HepG2 (cell line): ENCODE results near the gene SFXN5. TPM values are rescaled to one million over a fixed set of nuclear protein-coding genes. Genes with fewer than 3 reads are reported as not detected.
A peak's percentile ranks its signal among the peaks of the same experiment; 100 is the strongest.

Experiments
- BORCS8-MEF2B ChIP-seq: sonication (generic); formaldehyde crosslinking; IDR thresholded peaks from 2 replicates; pipeline ENCODE4 v1.8.0; 2022; ENCODE audit warnings: mild to moderate bottlenecking, missing genetic modification reagents
- FOXA3 ChIP-seq: IDR thresholded peaks from 2 replicates; pipeline ENCODE4 v1.6.1; 2016; ENCODE audit warnings: missing genetic modification reagents, missing compliant biosample characterization
- GZF1 ChIP-seq: sonication (generic); formaldehyde crosslinking; IDR thresholded peaks from 2 replicates; pipeline ENCODE4 v1.5.1; 2020; ENCODE audit warnings: mild to moderate bottlenecking, missing genetic modification reagents
- NFE2L2 ChIP-seq: fragments of 150-350 bp; IDR thresholded peaks from 2 replicates; pipeline ENCODE4 v1.6.1; 2014; ENCODE audit warnings: low read length
- PAWR ChIP-seq: sonication (generic); formaldehyde crosslinking; IDR thresholded peaks from 2 replicates; pipeline ENCODE4 v1.4.0; 2020; ENCODE audit warnings: missing genetic modification reagents, mild to moderate bottlenecking, borderline replicate concordance
- RXRB ChIP-seq: IDR thresholded peaks from 2 replicates; pipeline ENCODE4 v1.6.1; 2016; ENCODE audit warnings: borderline replicate concordance, missing genetic modification reagents, missing compliant biosample characterization
- SIN3A ChIP-seq: IDR thresholded peaks from 2 replicates; pipeline ENCODE4 v1.6.1; 2011; ENCODE audit warnings: low read depth, mild to moderate bottlenecking, control low read depth, low read length, borderline replicate concordance
- SNAI1 ChIP-seq: sonication (generic); formaldehyde crosslinking; IDR thresholded peaks from 2 replicates; pipeline ENCODE4 v1.5.0; 2020; ENCODE audit warnings: mild to moderate bottlenecking, missing genetic modification reagents, borderline replicate concordance
- STAT5B ChIP-seq: sonication (generic); formaldehyde crosslinking; IDR thresholded peaks from 2 replicates; pipeline ENCODE4 v1.4.0; 2020; ENCODE audit warnings: missing genetic modification reagents
- ZC3H13 ChIP-seq: sonication (generic); formaldehyde crosslinking; IDR thresholded peaks from 2 replicates; pipeline ENCODE4 v1.8.1; 2023; ENCODE audit warnings: mild to moderate bottlenecking, missing genetic modification reagents, moderate library complexity
- ZNF335 ChIP-seq: sonication (generic); formaldehyde crosslinking; IDR thresholded peaks from 2 replicates; pipeline ENCODE4 v1.4.0; 2020; ENCODE audit warnings: missing genetic modification reagents
- ZNF605 ChIP-seq: sonication (generic); formaldehyde crosslinking; IDR thresholded peaks from 2 replicates; pipeline ENCODE4 v1.8.0; 2022; ENCODE audit warnings: mild to moderate bottlenecking, missing genetic modification reagents
- ZNF724P ChIP-seq: sonication (generic); formaldehyde crosslinking; IDR thresholded peaks from 2 replicates; pipeline ENCODE4 v1.8.0; 2022; ENCODE audit warnings: missing genetic modification reagents, borderline replicate concordance
- ZSCAN22 ChIP-seq: sonication (generic); formaldehyde crosslinking; IDR thresholded peaks from 2 replicates; pipeline ENCODE4 v1.4.0; 2020; ENCODE audit warnings: mild to moderate bottlenecking, missing genetic modification reagents
- polyA plus RNA-seq, 8 experiments: library from polyadenylated mRNA; depleted of rRNA in 3 of 8; stranded (reverse) in 7 of 8; unstranded in 1 of 8; fragments of >200 nt; fragmentation: Illumina TruSeq in 4 of 8; extraction: Trizol in 4 of 8; gene quantifications; 2 replicates each; pipeline versions ENCODE4 v1.2.1 to v1.2.3, GENCODE V29; 2011 to 2016; ENCODE audit warnings: low read depth in 4 of 8, missing spikeins in 1 of 8, mixed read lengths in 1 of 8; ENCODE audit not compliant: insufficient read depth in 1 of 8
- total RNA-seq, 5 experiments: library from RNA; depleted of rRNA; stranded (reverse); fragments of >200 nt; fragmentation: Illumina TruSeq; extraction: Trizol; gene quantifications; 2 replicates each; pipeline ENCODE4 v1.2.3, GENCODE V29; 2016; ENCODE audit warnings: low read depth in 1 of 5
- TF ChIP-seq, protein P1 (sequence below): sonication (generic); formaldehyde crosslinking; IDR thresholded peaks from 2 replicates; pipeline ENCODE4 v1.5.0; 2020; ENCODE audit warnings: missing genetic modification reagents, mild to moderate bottlenecking, borderline replicate concordance
- TF ChIP-seq, protein P2 (sequence below): sonication (generic); formaldehyde crosslinking; IDR thresholded peaks from 2 replicates; pipeline ENCODE4 v1.4.0; 2020; ENCODE audit warnings: missing genetic modification reagents
- TF ChIP-seq, protein P3 (sequence below): sonication (generic); formaldehyde crosslinking; IDR thresholded peaks from 2 replicates; pipeline ENCODE4 v1.9.0; 2021; ENCODE audit warnings: missing genetic modification reagents, borderline replicate concordance
- TF ChIP-seq, protein P4 (sequence below): sonication (generic); formaldehyde crosslinking; conservative IDR thresholded peaks from 2 replicates; pipeline ENCODE4 v1.4.0; 2020; ENCODE audit warnings: missing genetic modification reagents

Gene SFXN5
- total and polyA plus RNA-seq, 2 of the 13 experiments (the other 11 are each of a cell fraction or from before 2014, with no cell fraction given) = 34.9 to 37.4 TPM

DNA sequence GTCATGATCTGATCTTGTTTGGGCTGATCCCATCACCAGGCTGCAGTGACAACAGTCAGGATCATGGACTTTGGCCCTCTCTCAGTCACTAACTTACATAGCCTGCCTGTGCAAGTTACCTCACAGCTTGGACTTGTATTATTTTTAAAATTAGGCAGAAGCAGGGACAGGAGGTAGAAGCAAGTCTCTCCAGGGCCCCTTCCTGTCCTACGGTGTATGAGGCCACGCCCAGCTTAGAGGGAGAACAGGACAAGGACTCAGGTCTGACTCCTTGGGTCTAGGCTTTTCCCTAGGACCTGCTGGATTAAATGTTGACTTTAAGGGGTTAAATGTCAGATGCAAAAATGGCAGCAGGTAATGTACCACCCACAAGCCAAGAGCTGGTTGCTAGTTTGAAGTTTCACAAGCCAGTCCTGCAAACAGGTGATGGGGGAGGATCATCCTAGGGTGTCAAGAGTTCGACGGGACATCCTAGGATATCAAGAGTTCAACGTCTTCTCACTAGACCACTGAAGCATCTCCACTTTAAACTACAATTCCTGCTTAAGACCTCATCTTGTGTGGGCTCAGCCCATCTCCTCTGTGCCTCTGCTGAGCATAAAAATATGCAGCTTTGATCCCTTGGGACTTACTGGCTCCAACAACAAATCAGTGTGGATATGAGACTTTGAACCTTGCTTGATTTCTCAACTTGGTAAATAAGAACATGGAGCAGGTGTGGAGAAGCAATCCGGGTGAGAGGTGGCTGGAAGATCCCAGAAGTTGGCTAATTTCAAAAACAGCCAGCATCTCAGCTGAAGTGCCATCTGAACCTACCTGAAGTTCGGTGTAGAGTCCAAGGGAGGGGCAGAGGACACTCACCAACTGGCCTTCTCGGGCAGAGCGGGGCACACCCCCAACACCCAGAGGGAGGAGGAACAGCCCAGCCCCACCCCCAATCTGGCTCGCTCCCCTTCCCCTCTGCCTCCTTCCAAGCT is 39.5 kb downstream of the SFXN5 start (continued):
- TF ChIP-seq, protein P1, sequence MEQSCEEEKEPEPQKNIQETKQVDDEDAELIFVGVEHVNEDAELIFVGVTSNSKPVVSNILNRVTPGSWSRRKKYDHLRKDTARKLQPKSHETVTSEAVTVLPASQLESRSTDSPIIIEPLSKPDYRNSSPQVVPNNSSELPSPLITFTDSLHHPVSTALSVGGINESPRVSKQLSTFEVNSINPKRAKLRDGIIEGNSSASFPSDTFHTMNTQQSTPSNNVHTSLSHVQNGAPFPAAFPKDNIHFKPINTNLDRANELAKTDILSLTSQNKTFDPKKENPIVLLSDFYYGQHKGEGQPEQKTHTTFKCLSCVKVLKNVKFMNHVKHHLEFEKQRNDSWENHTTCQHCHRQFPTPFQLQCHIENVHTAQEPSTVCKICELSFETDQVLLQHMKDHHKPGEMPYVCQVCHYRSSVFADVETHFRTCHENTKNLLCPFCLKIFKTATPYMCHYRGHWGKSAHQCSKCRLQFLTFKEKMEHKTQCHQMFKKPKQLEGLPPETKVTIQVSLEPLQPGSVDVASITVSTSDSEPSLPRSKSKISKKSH = no peak
- TF ChIP-seq, protein P2, sequence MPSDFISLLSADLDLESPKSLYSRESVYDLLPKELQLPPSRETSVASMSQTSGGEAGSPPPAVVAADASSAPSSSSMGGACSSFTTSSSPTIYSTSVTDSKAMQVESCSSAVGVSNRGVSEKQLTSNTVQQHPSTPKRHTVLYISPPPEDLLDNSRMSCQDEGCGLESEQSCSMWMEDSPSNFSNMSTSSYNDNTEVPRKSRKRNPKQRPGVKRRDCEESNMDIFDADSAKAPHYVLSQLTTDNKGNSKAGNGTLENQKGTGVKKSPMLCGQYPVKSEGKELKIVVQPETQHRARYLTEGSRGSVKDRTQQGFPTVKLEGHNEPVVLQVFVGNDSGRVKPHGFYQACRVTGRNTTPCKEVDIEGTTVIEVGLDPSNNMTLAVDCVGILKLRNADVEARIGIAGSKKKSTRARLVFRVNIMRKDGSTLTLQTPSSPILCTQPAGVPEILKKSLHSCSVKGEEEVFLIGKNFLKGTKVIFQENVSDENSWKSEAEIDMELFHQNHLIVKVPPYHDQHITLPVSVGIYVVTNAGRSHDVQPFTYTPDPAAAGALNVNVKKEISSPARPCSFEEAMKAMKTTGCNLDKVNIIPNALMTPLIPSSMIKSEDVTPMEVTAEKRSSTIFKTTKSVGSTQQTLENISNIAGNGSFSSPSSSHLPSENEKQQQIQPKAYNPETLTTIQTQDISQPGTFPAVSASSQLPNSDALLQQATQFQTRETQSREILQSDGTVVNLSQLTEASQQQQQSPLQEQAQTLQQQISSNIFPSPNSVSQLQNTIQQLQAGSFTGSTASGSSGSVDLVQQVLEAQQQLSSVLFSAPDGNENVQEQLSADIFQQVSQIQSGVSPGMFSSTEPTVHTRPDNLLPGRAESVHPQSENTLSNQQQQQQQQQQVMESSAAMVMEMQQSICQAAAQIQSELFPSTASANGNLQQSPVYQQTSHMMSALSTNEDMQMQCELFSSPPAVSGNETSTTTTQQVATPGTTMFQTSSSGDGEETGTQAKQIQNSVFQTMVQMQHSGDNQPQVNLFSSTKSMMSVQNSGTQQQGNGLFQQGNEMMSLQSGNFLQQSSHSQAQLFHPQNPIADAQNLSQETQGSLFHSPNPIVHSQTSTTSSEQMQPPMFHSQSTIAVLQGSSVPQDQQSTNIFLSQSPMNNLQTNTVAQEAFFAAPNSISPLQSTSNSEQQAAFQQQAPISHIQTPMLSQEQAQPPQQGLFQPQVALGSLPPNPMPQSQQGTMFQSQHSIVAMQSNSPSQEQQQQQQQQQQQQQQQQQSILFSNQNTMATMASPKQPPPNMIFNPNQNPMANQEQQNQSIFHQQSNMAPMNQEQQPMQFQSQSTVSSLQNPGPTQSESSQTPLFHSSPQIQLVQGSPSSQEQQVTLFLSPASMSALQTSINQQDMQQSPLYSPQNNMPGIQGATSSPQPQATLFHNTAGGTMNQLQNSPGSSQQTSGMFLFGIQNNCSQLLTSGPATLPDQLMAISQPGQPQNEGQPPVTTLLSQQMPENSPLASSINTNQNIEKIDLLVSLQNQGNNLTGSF = peak; percentile 47; the same call in 1 of the 2 replicates
- TF ChIP-seq ZC3H13 (CRISPR knock-in tag) (no peak), PAWR (CRISPR knock-in tag) (no peak), ZNF335 (CRISPR knock-in tag) (peak; percentile 77; the same call in 1 of the 2 replicates), GZF1 (CRISPR knock-in tag) (no peak), STAT5B (CRISPR knock-in tag) (0 out of 2 replicates have a peak, but pooled peaks have one; percentile 48), ZNF605 (CRISPR knock-in tag) (peak; percentile 67), SIN3A (0 out of 2 replicates have a peak, but pooled peaks have one; percentile 70), ZNF724P (CRISPR knock-in tag) (peak; percentile 66), RXRB (CRISPR knock-in tag) (peak; percentile 99), SNAI1 (CRISPR knock-in tag) (peak; percentile 87; the same call in 1 of the 2 replicates), FOXA3 (CRISPR knock-in tag) (peak; percentile 99), BORCS8-MEF2B (peak; percentile 40; the same call in 1 of the 2 replicates), NFE2L2 (peak; percentile 47; the same call in 1 of the 2 replicates), ZSCAN22 (CRISPR knock-in tag) (peak; percentile 30; the same call in 1 of the 2 replicates)
- TF ChIP-seq, protein P3, sequence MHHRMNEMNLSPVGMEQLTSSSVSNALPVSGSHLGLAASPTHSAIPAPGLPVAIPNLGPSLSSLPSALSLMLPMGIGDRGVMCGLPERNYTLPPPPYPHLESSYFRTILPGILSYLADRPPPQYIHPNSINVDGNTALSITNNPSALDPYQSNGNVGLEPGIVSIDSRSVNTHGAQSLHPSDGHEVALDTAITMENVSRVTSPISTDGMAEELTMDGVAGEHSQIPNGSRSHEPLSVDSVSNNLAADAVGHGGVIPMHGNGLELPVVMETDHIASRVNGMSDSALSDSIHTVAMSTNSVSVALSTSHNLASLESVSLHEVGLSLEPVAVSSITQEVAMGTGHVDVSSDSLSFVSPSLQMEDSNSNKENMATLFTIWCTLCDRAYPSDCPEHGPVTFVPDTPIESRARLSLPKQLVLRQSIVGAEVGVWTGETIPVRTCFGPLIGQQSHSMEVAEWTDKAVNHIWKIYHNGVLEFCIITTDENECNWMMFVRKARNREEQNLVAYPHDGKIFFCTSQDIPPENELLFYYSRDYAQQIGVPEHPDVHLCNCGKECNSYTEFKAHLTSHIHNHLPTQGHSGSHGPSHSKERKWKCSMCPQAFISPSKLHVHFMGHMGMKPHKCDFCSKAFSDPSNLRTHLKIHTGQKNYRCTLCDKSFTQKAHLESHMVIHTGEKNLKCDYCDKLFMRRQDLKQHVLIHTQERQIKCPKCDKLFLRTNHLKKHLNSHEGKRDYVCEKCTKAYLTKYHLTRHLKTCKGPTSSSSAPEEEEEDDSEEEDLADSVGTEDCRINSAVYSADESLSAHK (CRISPR knock-in tag) = no peak
- TF ChIP-seq, protein P4, sequence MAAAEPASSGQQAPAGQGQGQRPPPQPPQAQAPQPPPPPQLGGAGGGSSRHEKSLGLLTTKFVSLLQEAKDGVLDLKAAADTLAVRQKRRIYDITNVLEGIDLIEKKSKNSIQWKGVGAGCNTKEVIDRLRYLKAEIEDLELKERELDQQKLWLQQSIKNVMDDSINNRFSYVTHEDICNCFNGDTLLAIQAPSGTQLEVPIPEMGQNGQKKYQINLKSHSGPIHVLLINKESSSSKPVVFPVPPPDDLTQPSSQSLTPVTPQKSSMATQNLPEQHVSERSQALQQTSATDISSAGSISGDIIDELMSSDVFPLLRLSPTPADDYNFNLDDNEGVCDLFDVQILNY = no peak
